Upper lobe of left lung (tissue), 6 donors: ENCODE measurements around the gene MTMR12. TPM values are rescaled to one million over a fixed set of nuclear protein-coding genes. Genes with fewer than 3 reads are reported as not detected.

Experiments used
- ATAC-seq, 2 donors: fragments of 200-7000 bp; cut with Tn5 transposase; one replicate each; pipeline ENCODE4 v1.9.1; 2022; ENCODE audit warnings: mild to moderate bottlenecking in 2 of 2, moderate library complexity in 2 of 2; ENCODE audit not compliant: low FRiP score in 2 of 2
- DNase-seq, 2 donors: peaks; one replicate each; pipeline ENCODE4 v3.0.0-alpha.2; 2019 to 2020
- H3K27ac ChIP-seq, 4 donors: fragments of 200-600 bp; sonication (generic); one replicate each; pipeline ENCODE4 v1.5.1; 2016 to 2019
- H3K27me3 ChIP-seq, 4 donors: fragments of 200-600 bp; sonication (generic); one replicate each; pipeline ENCODE4 v1.5.1; 2017 to 2019
- H3K36me3 ChIP-seq, 4 donors: fragments of 200-600 bp; sonication (generic); one replicate each; pipeline ENCODE4 v1.5.1; 2016 to 2019
- H3K4me1 ChIP-seq, 4 donors: fragments of 200-600 bp; sonication (generic); one replicate each; pipeline ENCODE4 v1.5.1; 2018 to 2019
- H3K4me3 ChIP-seq, 4 donors: fragments of 200-600 bp; sonication (generic); one replicate each; pipeline ENCODE4 v1.5.1; 2017 to 2019; ENCODE audit warnings: mild to moderate bottlenecking in 2 of 4, moderate library complexity in 1 of 4
- H3K9me3 ChIP-seq, 4 donors: fragments of 200-600 bp; sonication (generic); one replicate each; pipeline ENCODE4 v1.5.1; 2018 to 2019
- CTCF ChIP-seq, 6 experiments: fragments of 450-650 bp in 4 of 6; fragments of 200-600 bp in 2 of 6; sonication (generic) in 2 of 6; IDR thresholded peaks; one replicate each; pipeline ENCODE4 v1.5.1; 2016 to 2019; ENCODE audit warnings: antibody characterized with exemption in 6 of 6
- EP300 ChIP-seq, 4 donors: sonication (generic); formaldehyde crosslinking; IDR thresholded peaks; one replicate each; pipeline ENCODE4 v1.5.1; 2017; ENCODE audit warnings: antibody characterized with exemption in 4 of 4, control low read depth in 2 of 4
- POLR2A ChIP-seq, 4 donors: fragments of 450-650 bp; IDR thresholded peaks; one replicate each; pipeline ENCODE4 v1.5.1; 2016 to 2017; ENCODE audit warnings: antibody characterized with exemption in 4 of 4, mild to moderate bottlenecking in 2 of 4
- POLR2AphosphoS5 ChIP-seq, 2 donors: sonication (generic); formaldehyde crosslinking; IDR thresholded peaks; one replicate each; pipeline ENCODE4 v1.5.1; 2017; ENCODE audit warnings: antibody characterized with exemption in 2 of 2
- WGBS, 2 donors: methylation state at CpG; one replicate each; pipeline ENCODE4 v1.1.5; 2017 to 2018; 5-methylcytosine and 5-hydroxymethylcytosine counted together
- total RNA-seq, 6 donors: library from RNA; depleted of rRNA in 4 of 6; stranded (reverse); fragments of >200 nt in 4 of 6; gene quantifications; one replicate each; pipeline versions ENCODE4 v1.1.0 to v1.2.1, GENCODE V29; 2016 to 2021
- donor health status: DM: no; HTN: no; CAD: no; lungs with moderate emphysema.
- donor health status: DM: no; HTN: yes; CAD: no; lungs with severe emphysema.

The MTMR12 gene
- total RNA-seq, 6 donors from 2014 or later, result 27.2 to 50.8 (median 35.5) TPM

GRCh38 chr5:32206509-32207354 lies 106.0 kb downstream of the MTMR12 start:
- H3K27ac ChIP-seq, result no peak overlapping the region
- no peaks in the 10 kb centered on the region for H3K36me3 ChIP-seq
- no peak for ATAC-seq
- TF ChIP-seq POLR2AphosphoS5 (IDR thresholded peaks at IDR 0.05), result no peak
- TF ChIP-seq POLR2A (IDR thresholded peaks at IDR 0.05), result no peak
- no peak for TF ChIP-seq EP300 (IDR thresholded peaks at IDR 0.05)
- no peak for TF ChIP-seq CTCF (IDR thresholded peaks at IDR 0.05)
- peaks cover 0 to 12% (median 5%) of the 10 kb centered on the region in 4 donors for H3K4me1 ChIP-seq
- DNase-seq, result no peak
- 88 to 92% methylated on average over 13 of the region's 13 CpGs for WGBS, 2 donors
- no peak overlapping the region for H3K4me3 ChIP-seq
- H3K9me3 ChIP-seq, result no peaks in the 10 kb centered on the region
- H3K27me3 ChIP-seq, result no peaks in the 10 kb centered on the region

GRCh38 chr5:32206053-32206452 lies 106.7 kb downstream of the MTMR12 start:
- DNase-seq, result no peak
- Histone ChIP-seq H3K27ac (no peak overlapping the region), H3K4me3 (no peak overlapping the region), H3K36me3 (no peaks in the 10 kb centered on the region), H3K27me3 (no peaks in the 10 kb centered on the region), H3K4me1 (peaks cover 3 to 9% (median 6%) of the 10 kb centered on the region in 4 donors), H3K9me3 (no peaks in the 10 kb centered on the region)
- 77 to 84% methylated on average over 5 of the region's 5 CpGs for WGBS, 2 donors
- no peak for ATAC-seq
- no peak for TF ChIP-seq EP300 (IDR thresholded peaks at IDR 0.05)
- TF ChIP-seq POLR2A (IDR thresholded peaks at IDR 0.05), result no peak
- TF ChIP-seq CTCF (IDR thresholded peaks at IDR 0.05), result no peak
- no peak for TF ChIP-seq POLR2AphosphoS5 (IDR thresholded peaks at IDR 0.05)

- Histone ChIP-seq H3K9me3 (no peaks in the 10 kb centered on the region), H3K4me1 (peaks cover 8 to 9% (median 9%) of the 10 kb centered on the region in 4 donors), H3K4me3 (no peak overlapping the region), H3K27me3 (no peaks in the 10 kb centered on the region), H3K27ac (no peak overlapping the region), H3K36me3 (no peaks in the 10 kb centered on the region)
- ATAC-seq (peak in 1 of 2 donors; percentile 89), DNase-seq (no peak)
- WGBS, 2 donors, result 87 to 95% methylated on average over 2 of the region's 2 CpGs
- TF ChIP-seq POLR2A (IDR thresholded peaks at IDR 0.05) (no peak), EP300 (IDR thresholded peaks at IDR 0.05) (no peak), CTCF (IDR thresholded peaks at IDR 0.05) (no peak), POLR2AphosphoS5 (IDR thresholded peaks at IDR 0.05) (no peak)
Measured at GRCh38 chr5:32202394-32202793, 110.3 kb downstream of the MTMR12 start.

GRCh38 chr5:32201122-32201753 lies 111.5 kb downstream of the MTMR12 start:
- 30 to 31% methylated on average over 3 of the region's 3 CpGs for WGBS, 2 donors
- no peaks in the 10 kb centered on the region for H3K9me3 ChIP-seq
- H3K4me1 ChIP-seq, result peaks cover 8 to 9% (median 9%) of the 10 kb centered on the region in 4 donors
- H3K27me3 ChIP-seq, result no peaks in the 10 kb centered on the region
- no peaks in the 10 kb centered on the region for H3K36me3 ChIP-seq
- DNase-seq (no peak), ATAC-seq (peak in 1 of 2 donors; percentile 61)
- no peak overlapping the region for H3K4me3 ChIP-seq
- TF ChIP-seq EP300 (IDR thresholded peaks at IDR 0.05), result no peak
- TF ChIP-seq CTCF (IDR thresholded peaks at IDR 0.05), result no peak
- TF ChIP-seq POLR2AphosphoS5 (IDR thresholded peaks at IDR 0.05), result no peak
- TF ChIP-seq POLR2A (IDR thresholded peaks at IDR 0.05), result no peak
- no peak overlapping the region for H3K27ac ChIP-seq
